OCI-M2 (cell line): ENCODE results near the gene CCT7.

Source experiments
- DNase-seq: peaks from one replicate; lab custom pipeline; 2025; ENCODE audit not compliant: unreplicated experiment; lab: John Stamatoyannopoulos, UW

The CCT7 gene

DNA sequence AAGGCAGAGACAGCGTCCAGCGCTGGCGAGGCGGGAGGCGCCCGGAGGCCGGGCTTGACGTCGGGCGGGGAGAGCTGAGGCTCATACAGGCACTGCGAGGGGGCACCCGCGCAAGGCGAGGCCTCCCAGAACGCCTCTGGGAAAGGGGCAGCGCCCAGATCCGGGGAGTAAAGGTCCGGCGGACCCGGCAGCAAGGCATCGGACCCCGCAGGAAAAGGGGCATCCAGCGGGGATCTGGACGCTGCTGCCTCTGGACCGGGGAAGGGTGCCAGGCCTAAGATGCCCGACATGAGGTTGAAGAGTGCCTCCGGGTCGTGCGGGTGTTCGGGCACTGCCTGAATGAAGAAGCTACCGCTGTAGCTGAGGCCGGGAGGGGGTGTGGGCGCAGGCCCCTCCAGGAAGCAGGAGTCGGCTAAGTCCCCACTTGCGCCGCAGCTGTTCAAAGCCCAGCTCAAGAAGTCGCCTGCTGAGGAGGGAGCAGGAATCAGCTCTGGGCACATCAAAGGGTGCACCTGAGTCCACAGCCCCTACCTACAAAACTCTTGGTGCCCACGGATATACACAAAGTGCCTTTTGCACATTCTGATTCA, 58.3 kb downstream of the CCT7 start:
- no peak for DNase-seq

GRCh38 chr2:73292906-73293533, 58.9 kb downstream of the CCT7 start:
- no peak for DNase-seq

GRCh38 chr2:73293534-73294171, 59.5 kb downstream of the CCT7 start, which contains the start of gene EGR4:
Gene EGR4 (minus strand): TSS chr2:73293548. CDS start chr2:73293317, 231 bp downstream.
- peak; percentile 31 for DNase-seq

DNA sequence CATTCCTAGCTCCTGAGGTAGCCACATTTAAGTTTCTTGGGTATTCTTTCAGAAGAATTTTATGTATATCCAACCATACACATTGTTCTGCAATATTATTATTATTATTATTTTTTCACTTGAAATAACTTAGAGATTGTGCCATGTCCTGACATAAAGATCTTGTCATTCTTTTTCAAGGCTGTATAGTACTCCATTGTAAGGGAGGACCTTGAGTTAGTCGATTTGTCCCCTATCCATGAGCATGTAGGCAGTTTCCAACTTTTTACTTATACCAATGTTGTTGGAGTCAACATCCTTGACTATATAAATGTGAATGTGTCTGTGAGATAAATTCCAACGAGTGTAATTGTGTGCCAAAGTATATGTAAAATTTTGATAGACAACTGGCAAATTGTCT, 60.1 kb downstream of the CCT7 start:
- DNase-seq = no peak

- no peak for DNase-seq
These were observed 61.8 kb downstream of the CCT7 start for GRCh38 chr2:73295751-73296400.

DNA sequence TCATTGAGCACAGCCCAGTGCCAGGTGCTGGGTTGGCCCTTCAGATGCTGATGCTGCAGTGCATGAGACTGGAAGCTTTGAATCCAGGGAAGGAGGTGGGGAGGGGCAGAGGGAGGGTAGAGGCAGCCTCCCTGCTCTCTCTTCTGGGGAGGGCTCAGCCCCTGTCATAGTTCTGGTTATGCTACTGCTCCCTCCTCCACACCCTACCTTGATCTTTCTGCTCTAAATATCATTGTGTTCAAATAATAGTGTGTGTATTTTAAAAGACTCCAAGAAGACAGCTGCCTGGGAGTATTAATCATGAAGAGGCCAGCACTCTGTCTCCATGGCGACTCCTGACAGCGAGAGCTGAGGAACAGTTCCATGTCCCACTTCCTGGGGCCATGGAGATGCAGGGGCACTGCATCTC, 63.0 kb downstream of the CCT7 start:
- no peak for DNase-seq

GRCh38 chr2:73297586-73297985, 63.5 kb downstream of the CCT7 start:
- no peak for DNase-seq

- no peak for DNase-seq
These were observed 66.8 kb downstream of the CCT7 start for GRCh38 chr2:73300926-73301325.

DNA sequence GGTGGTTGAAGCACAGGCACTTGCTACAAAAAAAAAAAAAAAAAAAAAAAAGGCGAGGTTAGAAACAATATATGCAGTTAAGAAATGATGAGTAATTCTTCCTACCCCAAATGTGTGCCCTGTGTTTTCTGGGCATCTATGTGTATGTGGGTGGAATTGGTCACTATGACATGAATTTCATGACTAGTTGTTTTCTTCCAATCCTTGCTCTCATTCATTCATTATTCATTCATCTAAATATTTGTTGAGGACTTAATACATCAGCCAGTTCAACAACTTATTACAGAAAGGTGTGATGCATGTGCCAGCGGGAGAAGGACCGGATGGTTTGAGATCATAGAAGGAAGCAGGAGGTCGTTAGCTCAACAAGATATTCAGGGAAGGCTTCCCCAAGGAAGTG, 67.5 kb downstream of the CCT7 start:
- no peak for DNase-seq
